GM23338 (cell line): ENCODE results near the gene EMID1. TPM values are rescaled to one million over a fixed set of nuclear protein-coding genes. Genes with fewer than 3 reads are reported as not detected.

ENCODE experiments used
- CREB1 ChIP-seq: fragments of 250-450 bp; sonication (Bioruptor Pico); IDR thresholded peaks from 2 replicates; pipeline ENCODE4 v1.5.0; 2020; ENCODE audit warnings: low read depth, mild to moderate bottlenecking, moderate library complexity
- EZH2 ChIP-seq: fragments of 200-600 bp; sonication (generic); IDR thresholded peaks from one replicate; pipeline ENCODE4 v1.8.0; 2017; ENCODE audit warnings: antibody characterized with exemption, mild to moderate bottlenecking, low read depth; ENCODE audit not compliant: unreplicated experiment
- REST ChIP-seq: IDR thresholded peaks from one replicate; pipeline ENCODE4 v1.6.1; 2018; ENCODE audit warnings: antibody characterized with exemption; ENCODE audit not compliant: unreplicated experiment
- STAT1 ChIP-seq: IDR thresholded peaks from one replicate; pipeline ENCODE4 v1.6.1; 2016; ENCODE audit warnings: antibody characterized with exemption; ENCODE audit not compliant: unreplicated experiment
- ZNF462 ChIP-seq: fragments of 250-450 bp; sonication (Bioruptor Pico); IDR thresholded peaks from 2 replicates; pipeline ENCODE4 v1.5.0; 2020; ENCODE audit warnings: mild to moderate bottlenecking, moderate library complexity
- polyA plus RNA-seq: library from polyadenylated mRNA; unstranded; fragments of >200 nt; fragmentation: Nextera tagmentation; extraction: Ambion mirVana; gene quantifications from 2 replicates; pipeline ENCODE4 v1.2.1, GENCODE V29; 2016
- total RNA-seq: library from RNA; depleted of rRNA; stranded (reverse); fragments of >200 nt; shearing (Covaris generic); gene quantifications from 2 replicates; pipeline ENCODE4 v1.2.3, GENCODE V29; 2014
- TF ChIP-seq, protein P1 (sequence below), 2 experiments: fragments of 200-600 bp in 1 of 2; sonication (generic) in 1 of 2; conservative IDR thresholded peaks; 2 replicates each; pipeline versions ENCODE4 v1.5.1 to v1.6.1; 2016 to 2017; ENCODE audit warnings: antibody characterized with exemption in 2 of 2, low read depth in 2 of 2, mild to moderate bottlenecking in 2 of 2, moderate library complexity in 1 of 2

EMID1 gene
- total and polyA plus RNA-seq, 2 experiments from 2014 or later: 3.0 to 13.4 TPM

DNA sequence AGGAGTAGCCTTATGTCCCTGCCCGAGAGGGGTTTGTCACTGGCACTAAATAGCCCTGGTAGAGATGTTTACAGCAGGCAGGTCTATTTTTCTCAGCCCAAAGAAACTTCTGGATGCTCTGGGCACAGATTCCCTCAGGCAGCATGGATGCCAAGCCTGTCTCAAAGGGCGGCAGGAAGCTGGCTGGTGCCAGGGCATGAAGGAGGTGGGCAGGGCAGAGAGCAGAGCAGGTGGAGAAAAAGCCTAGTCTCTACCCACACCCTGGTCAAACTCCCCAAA lies 96.6 kb downstream of the EMID1 start (continued):
- TF ChIP-seq ZNF462 (CRISPR knock-in tag): no peak
- TF ChIP-seq, protein P1, sequence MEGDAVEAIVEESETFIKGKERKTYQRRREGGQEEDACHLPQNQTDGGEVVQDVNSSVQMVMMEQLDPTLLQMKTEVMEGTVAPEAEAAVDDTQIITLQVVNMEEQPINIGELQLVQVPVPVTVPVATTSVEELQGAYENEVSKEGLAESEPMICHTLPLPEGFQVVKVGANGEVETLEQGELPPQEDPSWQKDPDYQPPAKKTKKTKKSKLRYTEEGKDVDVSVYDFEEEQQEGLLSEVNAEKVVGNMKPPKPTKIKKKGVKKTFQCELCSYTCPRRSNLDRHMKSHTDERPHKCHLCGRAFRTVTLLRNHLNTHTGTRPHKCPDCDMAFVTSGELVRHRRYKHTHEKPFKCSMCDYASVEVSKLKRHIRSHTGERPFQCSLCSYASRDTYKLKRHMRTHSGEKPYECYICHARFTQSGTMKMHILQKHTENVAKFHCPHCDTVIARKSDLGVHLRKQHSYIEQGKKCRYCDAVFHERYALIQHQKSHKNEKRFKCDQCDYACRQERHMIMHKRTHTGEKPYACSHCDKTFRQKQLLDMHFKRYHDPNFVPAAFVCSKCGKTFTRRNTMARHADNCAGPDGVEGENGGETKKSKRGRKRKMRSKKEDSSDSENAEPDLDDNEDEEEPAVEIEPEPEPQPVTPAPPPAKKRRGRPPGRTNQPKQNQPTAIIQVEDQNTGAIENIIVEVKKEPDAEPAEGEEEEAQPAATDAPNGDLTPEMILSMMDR (conservative IDR thresholded peaks at IDR 0.05; ENCODE audit: low read depth in 2 of 2): no peak
- TF ChIP-seq STAT1: no peak
- no peak for TF ChIP-seq CREB1 (CRISPR knock-in tag)
- no peak for TF ChIP-seq REST
- no peak for TF ChIP-seq EZH2
